ENCODE measurements around the gene SUSD1.

Gene SUSD1

GRCh38 chr9:112010537-112010936 lies 164.6 kb downstream of the SUSD1 start:
- no peak overlapping the region for H3K27ac ChIP-seq (ENCODE audit: low read depth, low read length)
- H3K4me1 ChIP-seq (ENCODE audit: control insufficient read depth, insufficient read depth, low read length) = no peaks in the 10 kb centered on the region
- H3K9me3 ChIP-seq (ENCODE audit: control insufficient read depth, insufficient read depth, low read depth, low read length) = no peaks in the 10 kb centered on the region
- H3K9ac ChIP-seq (ENCODE audit: low read length) = no peak overlapping the region
- H3K4me3 ChIP-seq (ENCODE audit: low read depth, low read length) = no peak overlapping the region
- H3K27me3 ChIP-seq (ENCODE audit: control insufficient read depth, insufficient read depth, low read length) = no peaks in the 10 kb centered on the region
- no peaks in the 10 kb centered on the region for H3K36me3 ChIP-seq (ENCODE audit: control insufficient read depth, insufficient read depth, low read length)

GRCh38 chr9:112009656-112010055 lies 165.4 kb downstream of the SUSD1 start:
- no peaks in the 10 kb centered on the region for H3K4me1 ChIP-seq (ENCODE audit: control insufficient read depth, insufficient read depth, low read length)
- H3K27ac ChIP-seq (ENCODE audit: low read depth, low read length) = no peak overlapping the region
- H3K27me3 ChIP-seq (ENCODE audit: control insufficient read depth, insufficient read depth, low read length) = no peaks in the 10 kb centered on the region
- no peaks in the 10 kb centered on the region for H3K36me3 ChIP-seq (ENCODE audit: control insufficient read depth, insufficient read depth, low read length)
- no peak overlapping the region for H3K4me3 ChIP-seq (ENCODE audit: low read depth, low read length)
- no peaks in the 10 kb centered on the region for H3K9me3 ChIP-seq (ENCODE audit: control insufficient read depth, insufficient read depth, low read depth, low read length)
- no peak overlapping the region for H3K9ac ChIP-seq (ENCODE audit: low read length)

- Histone ChIP-seq H3K36me3 (ENCODE audit: control insufficient read depth, insufficient read depth, low read length) (no peaks in the 10 kb centered on the region), H3K4me3 (ENCODE audit: low read depth, low read length) (no peak overlapping the region), H3K9ac (ENCODE audit: low read length) (no peak overlapping the region), H3K27ac (ENCODE audit: low read depth, low read length) (no peak overlapping the region), H3K27me3 (ENCODE audit: control insufficient read depth, insufficient read depth, low read length) (no peaks in the 10 kb centered on the region), H3K4me1 (ENCODE audit: control insufficient read depth, insufficient read depth, low read length) (no peaks in the 10 kb centered on the region), H3K9me3 (ENCODE audit: control insufficient read depth, insufficient read depth, low read depth, low read length) (no peaks in the 10 kb centered on the region)
These were observed 167.4 kb downstream of the SUSD1 start for GRCh38 chr9:112007575-112008240.

- no peaks in the 10 kb centered on the region for H3K27me3 ChIP-seq (ENCODE audit: control insufficient read depth, insufficient read depth, low read length)
- no peaks in the 10 kb centered on the region for H3K9me3 ChIP-seq (ENCODE audit: control insufficient read depth, insufficient read depth, low read depth, low read length)
- no peaks in the 10 kb centered on the region for H3K36me3 ChIP-seq (ENCODE audit: control insufficient read depth, insufficient read depth, low read length)
- H3K27ac ChIP-seq (ENCODE audit: low read depth, low read length) = no peak overlapping the region
- H3K4me3 ChIP-seq (ENCODE audit: low read depth, low read length) = no peak overlapping the region
- H3K9ac ChIP-seq (ENCODE audit: low read length) = no peak overlapping the region
- H3K4me1 ChIP-seq (ENCODE audit: control insufficient read depth, insufficient read depth, low read length) = no peaks in the 10 kb centered on the region
These were observed 168.6 kb downstream of the SUSD1 start for GRCh38 chr9:112006361-112007020.

GRCh38 chr9:112005939-112006338 lies 169.2 kb downstream of the SUSD1 start:
- Histone ChIP-seq H3K9ac (ENCODE audit: low read length) (no peak overlapping the region), H3K36me3 (ENCODE audit: control insufficient read depth, insufficient read depth, low read length) (no peaks in the 10 kb centered on the region), H3K9me3 (ENCODE audit: control insufficient read depth, insufficient read depth, low read depth, low read length) (no peaks in the 10 kb centered on the region), H3K27ac (ENCODE audit: low read depth, low read length) (no peak overlapping the region), H3K4me1 (ENCODE audit: control insufficient read depth, insufficient read depth, low read length) (no peaks in the 10 kb centered on the region), H3K27me3 (ENCODE audit: control insufficient read depth, insufficient read depth, low read length) (no peaks in the 10 kb centered on the region), H3K4me3 (ENCODE audit: low read depth, low read length) (no peak overlapping the region)

GRCh38 chr9:112003538-112003937 lies 171.6 kb downstream of the SUSD1 start:
- Histone ChIP-seq H3K27me3 (ENCODE audit: control insufficient read depth, insufficient read depth, low read length) (no peaks in the 10 kb centered on the region), H3K9ac (ENCODE audit: low read length) (no peak overlapping the region), H3K4me3 (ENCODE audit: low read depth, low read length) (no peak overlapping the region), H3K27ac (ENCODE audit: low read depth, low read length) (no peak overlapping the region), H3K4me1 (ENCODE audit: control insufficient read depth, insufficient read depth, low read length) (no peaks in the 10 kb centered on the region), H3K36me3 (ENCODE audit: control insufficient read depth, insufficient read depth, low read length) (no peaks in the 10 kb centered on the region), H3K9me3 (ENCODE audit: control insufficient read depth, insufficient read depth, low read depth, low read length) (no peaks in the 10 kb centered on the region)

- H3K27ac ChIP-seq (ENCODE audit: low read depth, low read length) = no peak overlapping the region
- H3K4me1 ChIP-seq (ENCODE audit: control insufficient read depth, insufficient read depth, low read length) = no peaks in the 10 kb centered on the region
- H3K27me3 ChIP-seq (ENCODE audit: control insufficient read depth, insufficient read depth, low read length) = no peaks in the 10 kb centered on the region
- H3K9me3 ChIP-seq (ENCODE audit: control insufficient read depth, insufficient read depth, low read depth, low read length) = no peaks in the 10 kb centered on the region
- no peaks in the 10 kb centered on the region for H3K36me3 ChIP-seq (ENCODE audit: control insufficient read depth, insufficient read depth, low read length)
- H3K9ac ChIP-seq (ENCODE audit: low read length) = no peak overlapping the region
- H3K4me3 ChIP-seq (ENCODE audit: low read depth, low read length) = no peak overlapping the region
These were observed 172.1 kb downstream of the SUSD1 start for GRCh38 chr9:112002847-112003457.

GRCh38 chr9:112002131-112002846 lies 172.8 kb downstream of the SUSD1 start:
- H3K27ac ChIP-seq (ENCODE audit: low read depth, low read length) = no peak overlapping the region
- H3K9me3 ChIP-seq (ENCODE audit: control insufficient read depth, insufficient read depth, low read depth, low read length) = no peaks in the 10 kb centered on the region
- no peaks in the 10 kb centered on the region for H3K36me3 ChIP-seq (ENCODE audit: control insufficient read depth, insufficient read depth, low read length)
- no peak overlapping the region for H3K9ac ChIP-seq (ENCODE audit: low read length)
- no peak overlapping the region for H3K4me3 ChIP-seq (ENCODE audit: low read depth, low read length)
- no peaks in the 10 kb centered on the region for H3K4me1 ChIP-seq (ENCODE audit: control insufficient read depth, insufficient read depth, low read length)
- no peaks in the 10 kb centered on the region for H3K27me3 ChIP-seq (ENCODE audit: control insufficient read depth, insufficient read depth, low read length)

- H3K27ac ChIP-seq (ENCODE audit: low read depth, low read length) = no peak overlapping the region
- no peak overlapping the region for H3K4me3 ChIP-seq (ENCODE audit: low read depth, low read length)
- no peaks in the 10 kb centered on the region for H3K9me3 ChIP-seq (ENCODE audit: control insufficient read depth, insufficient read depth, low read depth, low read length)
- H3K9ac ChIP-seq (ENCODE audit: low read length) = no peak overlapping the region
- H3K36me3 ChIP-seq (ENCODE audit: control insufficient read depth, insufficient read depth, low read length) = no peaks in the 10 kb centered on the region
- no peaks in the 10 kb centered on the region for H3K27me3 ChIP-seq (ENCODE audit: control insufficient read depth, insufficient read depth, low read length)
- no peaks in the 10 kb centered on the region for H3K4me1 ChIP-seq (ENCODE audit: control insufficient read depth, insufficient read depth, low read length)
These were observed 174.4 kb downstream of the SUSD1 start for GRCh38 chr9:112000743-112001142.

GRCh38 chr9:111999319-111999718 lies 175.8 kb downstream of the SUSD1 start:
- Histone ChIP-seq H3K9me3 (ENCODE audit: control insufficient read depth, insufficient read depth, low read depth, low read length) (no peaks in the 10 kb centered on the region), H3K27ac (ENCODE audit: low read depth, low read length) (no peak overlapping the region), H3K36me3 (ENCODE audit: control insufficient read depth, insufficient read depth, low read length) (no peaks in the 10 kb centered on the region), H3K4me1 (ENCODE audit: control insufficient read depth, insufficient read depth, low read length) (no peaks in the 10 kb centered on the region), H3K27me3 (ENCODE audit: control insufficient read depth, insufficient read depth, low read length) (no peaks in the 10 kb centered on the region), H3K4me3 (ENCODE audit: low read depth, low read length) (no peak overlapping the region), H3K9ac (ENCODE audit: low read length) (no peak overlapping the region)

- no peaks in the 10 kb centered on the region for H3K9me3 ChIP-seq (ENCODE audit: control insufficient read depth, insufficient read depth, low read depth, low read length)
- H3K27ac ChIP-seq (ENCODE audit: low read depth, low read length) = no peak overlapping the region
- no peak overlapping the region for H3K9ac ChIP-seq (ENCODE audit: low read length)
- H3K27me3 ChIP-seq (ENCODE audit: control insufficient read depth, insufficient read depth, low read length) = no peaks in the 10 kb centered on the region
- H3K4me1 ChIP-seq (ENCODE audit: control insufficient read depth, insufficient read depth, low read length) = no peaks in the 10 kb centered on the region
- no peak overlapping the region for H3K4me3 ChIP-seq (ENCODE audit: low read depth, low read length)
- H3K36me3 ChIP-seq (ENCODE audit: control insufficient read depth, insufficient read depth, low read length) = no peaks in the 10 kb centered on the region
These were observed 177.3 kb downstream of the SUSD1 start for GRCh38 chr9:111997831-111998230.

All from HUES6 (cell line).